Adipose tissue (tissue), 3 donors: ENCODE data around the gene CRACDL. TPM values are rescaled to one million over a fixed set of nuclear protein-coding genes. Genes with fewer than 3 reads are reported as not detected.
"Not testable (repeated sequence)": the region's sequence is repeated elsewhere in the genome, so short reads cannot be mapped to it uniquely, and the experiment has no call there.

Source experiments
- H3K27ac ChIP-seq: one replicate; pipeline ENCODE4 v1.5.1; 2013; ENCODE audit warnings: low read depth, low read length
- WGBS, 3 donors: extraction: QIAGEN DNeasy Blood & Tissue Kit; methylation state at CpG; one replicate each; pipeline ENCODE4 v1.1.7; 2013; 5-methylcytosine and 5-hydroxymethylcytosine counted together
- polyA plus RNA-seq, 3 donors: library from polyadenylated mRNA; stranded (reverse); fragments of 200-250 nt; gene quantifications; one replicate each; pipeline ENCODE4 v1.2.3, GENCODE V29; 2013
- donor health status: healthy with polysubstance abuse.
- donor health status: Bipolar disorder and iron deficiency.
- donor health status: healthy.

The CRACDL gene
- polyA plus RNA-seq, 3 donors = 2.0 to 4.5 (median 3.6) TPM

DNA sequence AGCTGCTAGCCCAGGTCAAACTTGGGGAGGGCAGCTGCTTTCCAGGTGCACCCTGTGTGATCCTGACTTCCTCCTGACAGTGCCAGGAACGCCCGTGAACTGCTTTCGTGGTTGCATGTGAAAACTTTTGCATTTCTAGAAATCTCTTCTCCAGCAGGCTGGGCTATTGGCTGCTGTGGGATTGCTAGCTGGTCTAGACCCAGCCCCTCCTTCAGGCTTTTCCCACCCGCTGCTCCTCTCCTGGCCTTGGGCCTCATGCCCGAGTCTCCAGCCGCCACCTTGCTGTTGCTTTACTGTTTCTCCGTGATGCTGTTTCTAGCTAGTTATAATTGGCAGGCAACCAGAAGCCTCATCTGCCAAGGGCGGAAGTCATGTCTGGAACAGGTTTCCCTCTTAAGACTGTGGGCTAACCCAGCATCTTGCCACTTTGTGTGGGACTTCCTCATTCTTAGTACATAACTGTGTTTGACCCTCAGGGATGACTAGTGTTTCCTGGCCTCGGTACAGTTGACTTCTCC, 178.1 kb downstream of the CRACDL start:
- H3K27ac ChIP-seq = no peak overlapping the region

GRCh38 chr2:98753801-98754200, 182.2 kb downstream of the CRACDL start:
- H3K27ac ChIP-seq = no peak overlapping the region

More for the DNA sequence above, 178.1 kb downstream of the CRACDL start:
- WGBS, 3 donors = 8 to 17% (median 8%) methylated on average over 9 of the region's 9 CpGs

DNA sequence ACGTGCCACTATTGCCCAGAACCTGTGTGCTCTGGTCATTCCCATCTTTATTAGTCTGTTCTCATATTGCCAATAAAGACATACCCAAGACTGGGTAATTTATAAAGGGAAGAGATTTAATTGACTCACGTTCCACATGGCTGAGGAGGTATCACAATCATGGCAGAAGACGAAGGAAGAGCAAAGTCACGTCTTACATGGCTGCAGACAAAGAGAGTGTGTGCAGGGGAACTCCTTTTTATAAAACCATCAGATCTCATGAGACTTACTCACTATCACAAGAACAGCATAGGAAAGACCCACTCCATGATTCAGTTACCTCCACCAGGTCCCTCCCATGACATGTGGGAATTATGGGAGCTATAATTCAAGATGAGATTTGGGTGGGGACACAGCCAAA, 183.3 kb downstream of the CRACDL start:
- not testable (repeated sequence) for H3K27ac ChIP-seq
- 80 to 93% (median 84%) methylated on average over 4 of the region's 4 CpGs for WGBS, 3 donors

DNA sequence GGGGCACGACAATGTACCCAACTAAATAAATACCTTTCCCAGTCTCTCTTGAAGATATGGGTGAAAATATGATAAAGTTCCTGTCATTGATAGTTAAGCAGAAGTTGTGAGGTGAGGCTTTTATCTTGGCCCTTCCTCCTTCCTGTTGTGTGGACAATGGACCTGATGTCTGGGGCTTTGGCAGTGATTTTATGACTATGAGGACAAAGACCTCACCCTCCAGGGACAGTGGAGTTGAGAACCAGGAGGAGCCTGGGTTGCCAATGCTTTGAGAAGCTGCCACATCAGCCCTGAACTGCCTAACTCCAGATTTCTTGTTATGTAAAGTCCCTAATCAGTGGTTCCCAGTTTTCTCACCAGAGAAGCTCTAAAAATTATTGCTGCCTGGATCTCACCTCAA, 184.3 kb downstream of the CRACDL start:
- WGBS, 3 donors = 69 to 80% (median 79%) methylated on average over 1 of the region's 1 CpG
- no peak overlapping the region for H3K27ac ChIP-seq

DNA sequence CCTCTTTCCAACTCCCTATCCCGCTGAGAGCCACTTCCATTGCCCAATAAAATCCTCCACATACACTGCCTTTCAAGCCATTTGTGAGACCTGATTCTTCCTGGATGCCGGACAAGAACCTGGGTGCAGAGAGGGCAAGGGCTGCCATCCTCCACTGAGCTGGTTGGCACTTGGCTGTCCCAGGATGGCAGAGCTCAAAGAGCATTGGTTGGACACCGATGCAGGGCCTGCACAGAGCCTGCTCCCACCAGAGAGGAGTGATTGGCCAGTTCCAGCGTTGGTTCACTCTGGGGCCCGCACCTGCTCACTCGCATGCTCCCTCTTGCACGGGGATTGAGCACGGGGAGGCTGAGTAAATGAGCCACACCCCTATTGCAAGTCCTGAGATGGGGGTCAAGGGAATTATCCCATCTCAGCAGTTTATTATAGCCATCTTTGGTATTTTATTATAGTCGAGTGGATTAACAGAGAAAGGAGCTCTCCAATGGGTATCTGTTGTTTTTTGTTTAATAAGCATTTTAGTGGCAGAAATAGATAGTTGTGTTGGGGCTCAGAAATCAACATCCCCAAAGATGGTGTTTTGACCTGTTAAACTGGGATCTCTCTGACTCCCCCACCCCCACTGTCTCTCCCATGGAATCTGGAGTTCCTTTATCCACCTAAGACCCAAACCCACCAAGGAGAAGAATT, 185.3 kb downstream of the CRACDL start:
- H3K27ac ChIP-seq = no peak overlapping the region
- WGBS, 3 donors = 94 to 95% (median 95%) methylated on average over 9 of the region's 9 CpGs

DNA sequence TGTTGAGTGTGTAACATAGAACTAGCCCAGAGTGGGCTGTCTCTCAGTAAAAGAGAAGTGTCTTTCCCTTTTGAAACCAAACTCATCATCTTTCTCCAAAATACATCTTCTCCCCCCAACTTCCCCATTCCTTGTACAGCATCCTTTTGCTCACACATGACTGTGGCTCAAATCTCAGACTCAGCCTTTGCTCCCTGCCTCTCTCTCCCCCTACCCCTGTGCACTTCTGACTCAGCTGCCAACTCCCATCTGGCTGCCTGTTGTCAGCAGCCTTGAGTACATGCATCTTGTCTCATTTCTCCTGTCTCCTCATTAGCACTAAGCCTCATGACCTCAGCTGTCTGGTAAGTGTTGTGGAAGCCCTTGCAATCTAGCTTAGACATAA, 187.0 kb downstream of the CRACDL start:
- no peak overlapping the region for H3K27ac ChIP-seq

DNA sequence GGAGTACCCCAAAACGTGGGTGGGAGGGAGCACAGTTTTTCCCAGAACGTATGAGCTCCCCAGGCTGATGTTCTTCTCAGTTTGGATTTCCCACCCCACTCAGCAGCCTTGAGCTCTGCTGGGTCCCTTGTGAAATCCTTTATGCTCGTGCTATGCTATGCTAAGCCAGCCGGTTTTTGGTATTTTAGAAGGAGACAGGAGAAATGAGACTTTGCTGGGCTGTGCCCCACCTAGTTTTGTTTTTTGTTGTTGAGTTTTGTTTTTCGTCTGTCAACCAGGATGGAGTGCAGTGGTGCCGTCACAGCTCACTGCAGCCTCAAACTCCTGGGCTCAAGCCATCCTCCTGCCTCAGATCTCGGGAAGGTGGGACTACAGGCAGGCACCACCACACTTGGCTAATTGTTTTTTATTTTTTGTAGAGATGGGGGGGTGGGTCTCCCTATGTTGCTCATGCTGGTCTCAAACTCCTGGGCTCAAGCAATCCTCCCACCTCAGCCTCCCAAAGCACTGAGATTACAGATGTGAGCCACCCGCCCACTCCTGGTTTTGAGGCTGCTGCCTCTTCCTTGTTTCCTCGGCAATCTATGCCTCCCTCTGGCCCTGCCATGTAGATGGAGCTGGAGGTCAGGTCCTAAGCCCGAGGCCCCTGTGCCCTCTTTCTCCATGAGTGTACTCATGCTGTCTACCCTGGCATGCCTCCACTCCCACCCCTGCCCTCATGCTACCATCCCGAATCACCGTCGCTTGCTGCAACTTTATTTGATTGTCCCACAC, 187.5 kb downstream of the CRACDL start:
- WGBS, 3 donors = 73 to 85% (median 80%) methylated on average over 13 of the region's 13 CpGs
- no peak overlapping the region for H3K27ac ChIP-seq

GRCh38 chr2:98747888-98748287, 188.1 kb downstream of the CRACDL start:
- WGBS, 3 donors = 65 to 79% (median 67%) methylated on average over 8 of the region's 8 CpGs
- H3K27ac ChIP-seq = no peak overlapping the region

GRCh38 chr2:98746426-98746825, 189.6 kb downstream of the CRACDL start:
- no peak overlapping the region for H3K27ac ChIP-seq

GRCh38 chr2:98744595-98744994, 191.4 kb downstream of the CRACDL start:
- no peak overlapping the region for H3K27ac ChIP-seq
- 73 to 83% (median 77%) methylated on average over 5 of the region's 5 CpGs for WGBS, 3 donors

Other genes with a start within 250 kb of the CRACDL start
- gene MGAT4A, start 205.1 kb downstream of the CRACDL start, polyA plus RNA-seq = 10 to 100 TPM in 2 of 3 donors, 1 to 10 TPM in 1; 8.5 to 16.6 (median 12.7) TPM
- 1 to 10 TPM in 1 of 3 donors, under 1 TPM in 1, not detected in 1; 0.76 to 1.8 TPM for gene C2orf15, start 205.5 kb upstream of the CRACDL start, polyA plus RNA-seq
- 1 to 10 TPM in 2 of 3 donors, under 1 TPM in 1; 0.79 to 8.1 (median 3.4) TPM for gene TSGA10, start 218.7 kb upstream of the CRACDL start, polyA plus RNA-seq
- gene LIPT1, start 218.7 kb upstream of the CRACDL start, polyA plus RNA-seq = 10 to 100 TPM in 1 of 3 donors, 1 to 10 TPM in 2; 4.3 to 10.9 (median 8.1) TPM
- gene MITD1, start 244.8 kb upstream of the CRACDL start, polyA plus RNA-seq = 10 to 100 TPM; 13.9 to 43.4 (median 19.8) TPM
- 10 to 100 TPM; 11.5 to 21.7 (median 17.8) TPM for gene MRPL30, start 245.0 kb upstream of the CRACDL start, polyA plus RNA-seq